ENCODE data around the gene RSL24D1. TPM values are rescaled to one million over a fixed set of nuclear protein-coding genes. Genes with fewer than 3 reads are reported as not detected.
A peak's percentile ranks its signal among the peaks of the same experiment; 100 is the strongest.

RSL24D1 gene
- total and polyA plus RNA-seq, 9 of the 15 experiments (the other 6 are each of a cell fraction or from before 2014, with no cell fraction given): 133 to 324 (median 223) TPM

DNA sequence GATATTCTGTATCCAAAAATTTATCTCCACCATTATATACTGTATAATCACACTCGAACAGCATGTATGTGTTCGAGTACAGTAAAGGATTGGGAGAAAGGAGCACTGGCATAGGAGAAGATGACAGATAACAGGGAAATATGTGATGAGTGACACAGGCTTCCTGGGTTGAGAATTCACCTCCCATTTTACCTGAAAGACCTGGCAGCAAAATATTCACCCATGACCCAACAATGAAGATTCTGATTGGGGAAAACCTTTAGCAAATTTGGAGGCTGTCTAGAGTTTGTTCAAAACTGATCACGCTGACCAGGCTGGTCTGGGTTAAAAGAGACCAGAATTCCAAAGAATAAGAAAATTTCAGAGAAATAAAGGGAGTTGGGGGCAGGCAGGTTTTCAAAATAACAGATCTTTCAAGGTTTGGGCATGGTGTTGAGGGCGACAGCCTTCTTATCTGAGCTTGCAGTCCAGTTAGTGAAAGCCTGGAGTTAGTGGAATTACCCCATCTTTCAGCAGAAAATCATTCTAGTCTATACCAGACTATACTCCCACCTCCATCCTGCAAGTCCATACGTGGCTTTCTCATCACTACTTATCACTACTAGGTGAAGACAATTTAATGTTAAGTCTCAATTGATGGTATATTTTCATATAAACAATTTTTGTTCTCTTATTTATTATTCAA is 42.8 kb upstream of the RSL24D1 start (continued):
- TF ChIP-seq ZNF644 (tag; IDR thresholded peaks at IDR 0.05; ENCODE audit: low read depth) (no peak), SAP30 (IDR thresholded peaks at IDR 0.05; ENCODE audit: borderline replicate concordance, insufficient read depth, low read depth, low read length, poor library complexity, severe bottlenecking) (no peak), ZNF143 (CRISPR knock-in tag; IDR thresholded peaks at IDR 0.05) (no peak), CCAR2 (IDR thresholded peaks at IDR 0.05; ENCODE audit: low read depth, low read length) (no peak), RBBP5 (IDR thresholded peaks at IDR 0.05; ENCODE audit: borderline replicate concordance, insufficient read depth, low read length, poor library complexity, severe bottlenecking) (peak; percentile 39), CBX2 (IDR thresholded peaks at IDR 0.05; ENCODE audit: insufficient read depth, low read length, poor library complexity, severe bottlenecking) (no peak), STAT5A (IDR thresholded peaks at IDR 0.05; ENCODE audit: borderline replicate concordance, low read length) (peak; percentile 93), KLF16 (IDR thresholded peaks at IDR 0.05) (peak; percentile 85), TCF3 (CRISPR knock-in tag; IDR thresholded peaks at IDR 0.05) (peak; percentile 92), CREB1 (IDR thresholded peaks at IDR 0.05) (peak; percentile 66; the same call in 1 of the 2 replicates), CREB1 (CRISPR knock-in tag; IDR thresholded peaks at IDR 0.05) (no peak), TRIM24 (IDR thresholded peaks at IDR 0.05) (peak; percentile 22 to 69; a peak in 2 of 4 replicates), FOXJ2 (tag; IDR thresholded peaks at IDR 0.05) (no peak; the same call in 1 of the 2 replicates), DMBX1 (CRISPR knock-in tag; IDR thresholded peaks at IDR 0.05; ENCODE audit: borderline replicate concordance) (peak; percentile 70; the same call in 1 of the 2 replicates)
- TF ChIP-seq, protein P1, sequence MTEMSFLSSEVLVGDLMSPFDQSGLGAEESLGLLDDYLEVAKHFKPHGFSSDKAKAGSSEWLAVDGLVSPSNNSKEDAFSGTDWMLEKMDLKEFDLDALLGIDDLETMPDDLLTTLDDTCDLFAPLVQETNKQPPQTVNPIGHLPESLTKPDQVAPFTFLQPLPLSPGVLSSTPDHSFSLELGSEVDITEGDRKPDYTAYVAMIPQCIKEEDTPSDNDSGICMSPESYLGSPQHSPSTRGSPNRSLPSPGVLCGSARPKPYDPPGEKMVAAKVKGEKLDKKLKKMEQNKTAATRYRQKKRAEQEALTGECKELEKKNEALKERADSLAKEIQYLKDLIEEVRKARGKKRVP (CRISPR knock-in tag; IDR thresholded peaks at IDR 0.05): 0 out of 2 replicates have a peak, but pooled peaks have one; percentile 12
- TF ChIP-seq, protein P2, sequence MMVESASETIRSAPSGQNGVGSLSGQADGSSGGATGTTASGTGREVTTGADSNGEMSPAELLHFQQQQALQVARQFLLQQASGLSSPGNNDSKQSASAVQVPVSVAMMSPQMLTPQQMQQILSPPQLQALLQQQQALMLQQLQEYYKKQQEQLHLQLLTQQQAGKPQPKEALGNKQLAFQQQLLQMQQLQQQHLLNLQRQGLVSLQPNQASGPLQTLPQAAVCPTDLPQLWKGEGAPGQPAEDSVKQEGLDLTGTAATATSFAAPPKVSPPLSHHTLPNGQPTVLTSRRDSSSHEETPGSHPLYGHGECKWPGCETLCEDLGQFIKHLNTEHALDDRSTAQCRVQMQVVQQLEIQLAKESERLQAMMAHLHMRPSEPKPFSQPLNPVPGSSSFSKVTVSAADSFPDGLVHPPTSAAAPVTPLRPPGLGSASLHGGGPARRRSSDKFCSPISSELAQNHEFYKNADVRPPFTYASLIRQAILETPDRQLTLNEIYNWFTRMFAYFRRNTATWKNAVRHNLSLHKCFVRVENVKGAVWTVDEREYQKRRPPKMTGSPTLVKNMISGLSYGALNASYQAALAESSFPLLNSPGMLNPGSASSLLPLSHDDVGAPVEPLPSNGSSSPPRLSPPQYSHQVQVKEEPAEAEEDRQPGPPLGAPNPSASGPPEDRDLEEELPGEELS (CRISPR knock-in tag; IDR thresholded peaks at IDR 0.05; ENCODE audit: borderline replicate concordance): no peak
- TF ChIP-seq, protein P3, sequence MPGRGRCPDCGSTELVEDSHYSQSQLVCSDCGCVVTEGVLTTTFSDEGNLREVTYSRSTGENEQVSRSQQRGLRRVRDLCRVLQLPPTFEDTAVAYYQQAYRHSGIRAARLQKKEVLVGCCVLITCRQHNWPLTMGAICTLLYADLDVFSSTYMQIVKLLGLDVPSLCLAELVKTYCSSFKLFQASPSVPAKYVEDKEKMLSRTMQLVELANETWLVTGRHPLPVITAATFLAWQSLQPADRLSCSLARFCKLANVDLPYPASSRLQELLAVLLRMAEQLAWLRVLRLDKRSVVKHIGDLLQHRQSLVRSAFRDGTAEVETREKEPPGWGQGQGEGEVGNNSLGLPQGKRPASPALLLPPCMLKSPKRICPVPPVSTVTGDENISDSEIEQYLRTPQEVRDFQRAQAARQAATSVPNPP (IDR thresholded peaks at IDR 0.05; ENCODE audit: borderline replicate concordance, insufficient read depth, insufficient read length): no peak

All from K562 (cell line).